HG03196 (cell line): ENCODE results near the gene ABRACL.

Source experiments
- ATAC-seq: cut with Tn5 transposase; IDR thresholded peaks from one replicate; pipeline ENCODE4 v1.9.1; 2021; ENCODE audit not compliant: unreplicated experiment

ABRACL gene

GRCh38 chr6:139051396-139052060 is 23.0 kb downstream of the ABRACL start:
- no peak for ATAC-seq

GRCh38 chr6:139053382-139053781 is 24.8 kb downstream of the ABRACL start:
- ATAC-seq: no peak

- no peak for ATAC-seq
Observed at GRCh38 chr6:139054001-139054400, 25.5 kb downstream of the ABRACL start.

DNA sequence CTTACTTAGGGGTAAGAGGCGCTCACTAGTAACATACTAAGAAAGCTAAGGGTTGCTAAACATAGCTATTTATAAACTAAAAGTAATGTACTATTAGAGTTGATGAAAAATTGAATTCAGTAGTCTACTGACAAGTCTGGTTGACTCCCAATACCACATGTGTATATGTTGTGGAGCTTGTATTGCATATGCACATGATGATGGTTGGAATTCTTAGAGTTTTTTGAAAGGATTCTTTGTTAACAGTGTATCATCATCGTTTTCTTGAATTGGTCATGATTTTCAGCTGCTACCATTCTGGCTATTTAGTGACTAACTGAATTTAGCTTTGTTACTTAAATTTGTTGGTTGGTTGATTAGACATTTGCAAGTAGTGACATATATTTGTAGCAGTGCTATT is 27.2 kb downstream of the ABRACL start:
- no peak for ATAC-seq

DNA sequence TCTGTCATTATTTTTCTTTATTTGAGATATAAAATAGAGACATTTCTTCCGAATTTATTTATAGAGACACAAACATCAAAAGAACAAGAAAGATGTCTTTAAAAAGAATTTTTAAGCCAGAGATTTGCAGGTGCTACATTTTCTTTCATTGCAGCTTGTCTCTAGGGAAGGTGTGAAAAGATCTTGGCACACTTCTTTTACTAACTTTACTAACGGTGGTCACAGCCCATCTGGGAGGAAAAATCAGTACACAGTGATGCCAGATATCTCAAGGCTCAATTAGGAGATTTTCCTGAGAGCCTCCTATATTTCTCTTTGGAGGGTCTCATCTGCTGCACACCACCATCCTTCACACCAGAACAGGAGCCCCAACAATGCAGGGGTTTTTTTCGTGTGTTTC is 29.5 kb downstream of the ABRACL start:
- no peak for ATAC-seq

DNA sequence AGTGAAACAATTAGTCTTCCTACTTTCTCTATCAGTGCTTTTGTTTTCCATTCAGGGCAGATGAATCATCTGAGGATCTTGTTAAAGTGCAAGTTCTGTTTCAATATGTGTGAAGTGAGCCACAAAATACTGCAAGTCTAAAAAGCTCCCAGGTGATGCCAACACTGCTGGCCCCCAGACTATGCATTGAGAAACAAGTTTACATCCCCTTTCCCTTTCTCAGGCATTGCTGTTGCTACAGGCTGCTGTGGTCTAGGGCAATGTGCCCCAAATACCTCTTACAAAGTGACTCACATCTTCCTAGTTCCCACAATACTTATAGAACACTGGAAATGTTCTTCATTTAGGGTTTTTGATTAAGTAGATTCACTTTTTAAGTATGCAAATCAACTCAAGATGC is 31.8 kb downstream of the ABRACL start:
- no peak for ATAC-seq

DNA sequence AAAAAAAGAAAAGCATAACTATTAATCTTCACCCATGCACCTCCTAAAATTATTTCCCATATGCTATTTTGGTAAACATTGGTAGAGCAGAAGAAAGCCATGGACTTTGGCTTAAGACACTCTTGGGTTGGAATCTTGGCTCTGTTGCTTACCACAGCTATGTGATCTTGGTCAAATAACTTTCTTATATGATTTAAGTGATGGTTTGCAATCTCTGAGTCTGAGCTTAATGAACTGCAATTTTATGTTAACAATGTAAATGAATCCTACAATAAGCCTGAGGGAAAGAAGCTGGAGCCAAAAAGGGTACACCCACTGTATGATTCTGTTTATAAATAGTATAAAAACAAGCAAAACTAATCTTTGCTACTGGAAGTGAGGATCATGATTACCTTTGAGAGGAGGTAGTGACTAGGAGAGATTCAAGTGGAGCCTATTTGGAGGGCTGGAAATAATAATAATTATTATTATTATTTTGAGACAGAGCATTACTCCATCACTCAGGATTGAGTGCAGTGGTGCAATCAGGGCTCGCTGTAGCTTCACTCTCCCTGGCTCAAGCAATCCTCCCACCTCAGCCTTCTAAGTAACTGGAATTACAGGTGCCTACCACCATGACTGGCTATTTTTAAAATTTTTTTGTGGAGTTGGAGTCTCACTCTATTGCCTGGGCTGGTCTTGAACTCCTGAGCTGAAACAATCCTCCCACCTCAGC is 34.5 kb downstream of the ABRACL start:
- no peak for ATAC-seq

DNA sequence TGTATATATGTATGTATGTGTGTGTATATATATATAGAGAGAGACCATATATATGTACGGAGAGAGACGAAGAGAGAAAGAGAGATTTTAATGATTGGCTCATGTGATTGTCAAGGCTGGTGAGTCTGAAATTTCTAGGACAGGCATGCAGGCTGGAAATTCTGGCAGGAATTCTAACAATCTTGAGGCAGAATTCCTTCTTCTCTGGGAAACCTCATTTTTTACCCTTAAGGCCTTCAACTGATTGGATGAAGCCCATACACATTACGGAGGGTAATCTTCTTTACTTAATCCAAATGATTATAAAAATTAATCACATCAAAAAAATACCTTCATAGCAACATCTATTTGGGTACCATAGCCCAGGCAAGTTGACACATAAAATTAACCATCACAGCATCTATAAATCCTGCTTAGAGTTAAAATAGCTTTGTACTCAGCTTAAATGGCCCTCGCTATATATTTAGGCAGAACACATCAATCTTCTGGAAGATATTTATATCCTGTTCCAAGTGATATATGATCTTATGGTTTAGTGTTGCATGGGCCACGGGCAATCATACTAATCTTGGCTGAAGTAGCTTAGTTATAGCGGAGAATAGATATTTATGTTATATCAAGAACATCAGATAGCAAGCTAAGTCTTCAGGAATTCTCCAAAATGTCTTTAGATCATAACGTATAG is 36.6 kb downstream of the ABRACL start:
- ATAC-seq: no peak

DNA sequence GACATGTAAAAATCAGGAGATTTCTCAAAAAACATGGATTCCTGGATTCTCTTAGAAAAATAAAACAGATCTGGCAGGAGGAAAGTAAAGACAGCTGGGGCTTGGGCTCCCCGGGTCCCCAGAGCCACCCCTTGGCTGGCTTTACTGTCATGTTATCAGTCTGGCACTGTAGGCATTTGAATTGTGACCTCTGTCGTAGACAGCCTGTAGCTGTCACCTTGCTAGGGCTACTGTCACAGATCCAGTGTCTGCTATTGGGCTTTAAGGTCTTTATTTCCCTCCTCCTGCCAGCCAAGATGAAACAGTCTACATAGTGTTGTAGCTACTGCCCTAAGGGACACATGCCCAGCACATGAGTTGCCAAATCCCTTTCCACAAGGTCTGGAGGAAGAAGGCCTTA is 37.5 kb downstream of the ABRACL start:
- ATAC-seq: no peak

GRCh38 chr6:139068846-139069245 is 40.3 kb downstream of the ABRACL start:
- ATAC-seq: no peak

GRCh38 chr6:139073118-139073517 is 44.6 kb downstream of the ABRACL start:
- no peak for ATAC-seq

- ATAC-seq: no peak
Observed at GRCh38 chr6:139079018-139079417, 50.5 kb downstream of the ABRACL start.

GRCh38 chr6:139080255-139080920 is 51.8 kb downstream of the ABRACL start:
- no peak for ATAC-seq

DNA sequence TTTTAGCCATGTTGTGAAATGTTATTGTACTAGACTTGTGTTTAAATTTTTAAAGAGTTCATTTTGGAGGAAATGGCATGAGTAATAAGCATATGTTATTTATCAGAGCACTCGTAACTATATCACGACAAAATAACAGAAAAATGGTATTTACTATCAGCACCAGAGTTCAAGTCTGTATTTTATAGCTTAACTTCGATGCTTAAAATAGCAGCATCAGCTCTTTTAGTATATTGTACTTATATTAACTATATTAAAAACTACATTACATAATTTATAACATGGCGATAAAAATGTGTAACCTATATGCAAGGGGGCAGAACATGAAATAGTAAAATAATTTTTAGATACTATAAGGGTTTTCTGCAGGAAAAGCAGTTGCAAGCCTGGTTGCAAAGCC is 52.9 kb downstream of the ABRACL start:
- no peak for ATAC-seq

DNA sequence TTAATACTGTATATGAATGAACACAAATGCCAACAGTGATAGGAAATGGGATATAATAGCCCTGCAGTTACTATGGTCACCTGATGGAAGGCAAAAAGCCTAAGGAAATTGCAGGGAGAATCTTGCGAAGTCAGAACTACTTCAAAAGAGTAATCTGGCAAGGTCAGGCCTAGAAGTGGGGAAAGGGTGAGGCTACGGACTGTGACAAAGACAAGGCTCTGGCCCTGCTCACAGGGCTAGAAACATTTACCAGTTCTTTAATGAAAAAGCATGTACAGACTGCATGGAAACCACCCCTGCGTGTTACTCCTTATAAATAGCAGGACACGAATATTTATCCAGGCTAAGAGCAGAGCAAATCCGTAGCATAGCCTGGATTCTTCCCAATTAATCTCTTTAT is 53.8 kb downstream of the ABRACL start:
- ATAC-seq: no peak

GRCh38 chr6:139091826-139092225 is 63.3 kb downstream of the ABRACL start:
- ATAC-seq: no peak
